ENCODE data around the gene COL1A2.

DNA sequence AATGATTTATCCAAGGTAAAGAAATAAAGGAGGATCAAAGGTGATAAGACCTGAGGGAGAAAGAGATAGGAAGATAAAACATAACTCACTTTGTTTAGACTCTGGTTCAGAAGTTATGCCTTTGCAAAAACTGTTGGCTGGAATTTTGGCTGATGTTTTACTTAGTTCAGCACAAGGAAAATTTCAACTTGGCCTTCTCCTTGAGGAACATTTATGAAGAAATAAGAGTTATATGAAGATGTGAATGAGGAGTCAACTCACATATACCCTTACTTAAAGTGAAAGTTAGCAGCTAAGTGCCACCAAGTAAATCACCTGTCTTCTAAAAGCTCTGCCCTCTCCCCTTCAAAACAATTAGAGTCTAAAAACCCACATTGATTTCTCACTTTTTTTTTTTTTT, 39.7 kb upstream of the COL1A2 start:
- TF ChIP-seq, protein P1, sequence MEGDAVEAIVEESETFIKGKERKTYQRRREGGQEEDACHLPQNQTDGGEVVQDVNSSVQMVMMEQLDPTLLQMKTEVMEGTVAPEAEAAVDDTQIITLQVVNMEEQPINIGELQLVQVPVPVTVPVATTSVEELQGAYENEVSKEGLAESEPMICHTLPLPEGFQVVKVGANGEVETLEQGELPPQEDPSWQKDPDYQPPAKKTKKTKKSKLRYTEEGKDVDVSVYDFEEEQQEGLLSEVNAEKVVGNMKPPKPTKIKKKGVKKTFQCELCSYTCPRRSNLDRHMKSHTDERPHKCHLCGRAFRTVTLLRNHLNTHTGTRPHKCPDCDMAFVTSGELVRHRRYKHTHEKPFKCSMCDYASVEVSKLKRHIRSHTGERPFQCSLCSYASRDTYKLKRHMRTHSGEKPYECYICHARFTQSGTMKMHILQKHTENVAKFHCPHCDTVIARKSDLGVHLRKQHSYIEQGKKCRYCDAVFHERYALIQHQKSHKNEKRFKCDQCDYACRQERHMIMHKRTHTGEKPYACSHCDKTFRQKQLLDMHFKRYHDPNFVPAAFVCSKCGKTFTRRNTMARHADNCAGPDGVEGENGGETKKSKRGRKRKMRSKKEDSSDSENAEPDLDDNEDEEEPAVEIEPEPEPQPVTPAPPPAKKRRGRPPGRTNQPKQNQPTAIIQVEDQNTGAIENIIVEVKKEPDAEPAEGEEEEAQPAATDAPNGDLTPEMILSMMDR (IDR thresholded peaks at IDR 0.05), result no peak
- no peak for TF ChIP-seq POLR2AphosphoS5 (IDR thresholded peaks at IDR 0.05)
- TF ChIP-seq EP300 (IDR thresholded peaks at IDR 0.05), result no peak
